Fibroblast of mammary gland (primary cell): ENCODE measurements around the gene TSPEAR.
"Not testable (repeated sequence)": the region's sequence is repeated elsewhere in the genome, so short reads cannot be mapped to it uniquely, and the experiment has no call there.

Experiments
- DNase-seq: peaks from one replicate; pipeline ENCODE4 v3.0.0-alpha.2; 2010; ENCODE audit warnings: low read depth
- H3K4me3 ChIP-seq: 2 replicates; pipeline ENCODE4 v1.5.1; 2011; ENCODE audit warnings: low read depth, mild to moderate bottlenecking, low read length, moderate library complexity; ENCODE audit not compliant: control insufficient read depth
- CTCF ChIP-seq: conservative IDR thresholded peaks from 2 replicates; pipeline ENCODE4 v1.5.1; 2011; ENCODE audit warnings: low read depth, low read length, inconsistent platforms; ENCODE audit not compliant: control insufficient read depth, insufficient read depth

TSPEAR gene

GRCh38 chr21:44671911-44672310 lies 39.5 kb downstream of the TSPEAR start:
- no peak for TF ChIP-seq CTCF
- no peak overlapping the region for H3K4me3 ChIP-seq
- no peak for DNase-seq

GRCh38 chr21:44670642-44671432 lies 40.5 kb downstream of the TSPEAR start:
- no peak overlapping the region for H3K4me3 ChIP-seq
- DNase-seq = no peak
- no peak for TF ChIP-seq CTCF

- DNase-seq = no peak
- no peak overlapping the region for H3K4me3 ChIP-seq
- no peak for TF ChIP-seq CTCF
Observed at GRCh38 chr21:44667612-44668011, 43.8 kb downstream of the TSPEAR start.

GRCh38 chr21:44666401-44667320 lies 44.7 kb downstream of the TSPEAR start, which contains the start of gene KRTAP12-2:
KRTAP12-2 (minus strand) TSS chr21:44666927; CDS start chr21:44666886, 41 bp downstream.
- no peak for DNase-seq
- H3K4me3 ChIP-seq = no peak within 1 kb of the TSS
- no peak for TF ChIP-seq CTCF

GRCh38 chr21:44664691-44665090 lies 46.7 kb downstream of the TSPEAR start:
- no peak for TF ChIP-seq CTCF
- H3K4me3 ChIP-seq = no peak overlapping the region
- DNase-seq = no peak

- not testable (repeated sequence) for H3K4me3 ChIP-seq, DNase-seq
Observed at GRCh38 chr21:44661567-44661966, 49.8 kb downstream of the TSPEAR start.
